HG03520 (cell line): ENCODE data around the gene IPO13.
A peak's percentile ranks its signal among the peaks of the same experiment; 100 is the strongest.

Experiments
- ATAC-seq: cut with Tn5 transposase; IDR thresholded peaks from one replicate; pipeline ENCODE4 v1.9.1; 2021; ENCODE audit warnings: mild to moderate bottlenecking, moderate library complexity; ENCODE audit not compliant: unreplicated experiment

Gene IPO13

GRCh38 chr1:43986712-43987111 is 40.0 kb downstream of the IPO13 start:
- ATAC-seq, result no peak

- ATAC-seq, result no peak
Measured at GRCh38 chr1:43987159-43987902, 40.6 kb downstream of the IPO13 start.

DNA sequence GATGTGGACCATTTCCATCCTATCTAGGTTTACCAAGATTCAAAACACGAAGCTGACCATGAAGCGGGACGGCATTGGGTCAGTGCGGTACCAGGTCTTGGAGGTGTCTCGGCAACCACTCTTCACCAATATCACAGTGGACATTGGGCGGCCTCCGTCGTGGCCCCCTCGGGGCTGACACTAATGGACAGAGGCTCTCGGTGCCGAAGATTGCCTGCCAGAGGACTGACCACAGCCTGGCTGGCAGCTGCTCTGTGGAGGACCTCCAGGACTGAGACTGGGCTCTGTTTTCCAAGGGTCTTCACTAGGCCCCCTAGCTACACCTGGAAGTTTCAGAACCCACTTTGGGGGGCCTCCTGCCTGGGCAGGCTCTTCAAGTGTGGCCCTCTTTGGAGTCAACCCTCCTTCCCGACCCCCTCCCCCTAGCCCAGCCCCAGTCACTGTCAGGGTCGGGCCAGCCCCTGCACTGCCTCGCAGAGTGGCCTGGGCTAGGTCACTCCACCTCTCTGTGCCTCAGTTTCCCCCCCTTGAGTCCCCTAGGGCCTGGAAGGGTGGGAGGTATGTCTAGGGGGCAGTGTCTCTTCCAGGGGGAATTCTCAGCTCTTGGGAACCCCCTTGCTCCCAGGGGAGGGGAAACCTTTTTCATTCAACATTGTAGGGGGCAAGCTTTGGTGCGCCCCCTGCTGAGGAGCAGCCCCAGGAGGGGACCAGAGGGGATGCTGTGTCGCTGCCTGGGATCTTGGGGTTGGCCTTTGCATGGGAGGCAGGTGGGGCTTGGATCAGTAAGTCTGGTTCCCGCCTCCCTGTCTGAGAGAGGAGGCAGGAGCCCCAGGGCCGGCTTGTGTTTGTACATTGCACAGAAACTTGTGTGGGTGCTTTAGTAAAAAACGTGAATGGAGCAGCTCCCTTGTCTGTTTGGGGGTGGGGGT is 43.8 kb downstream of the IPO13 start:
- ATAC-seq, result no peak

DNA sequence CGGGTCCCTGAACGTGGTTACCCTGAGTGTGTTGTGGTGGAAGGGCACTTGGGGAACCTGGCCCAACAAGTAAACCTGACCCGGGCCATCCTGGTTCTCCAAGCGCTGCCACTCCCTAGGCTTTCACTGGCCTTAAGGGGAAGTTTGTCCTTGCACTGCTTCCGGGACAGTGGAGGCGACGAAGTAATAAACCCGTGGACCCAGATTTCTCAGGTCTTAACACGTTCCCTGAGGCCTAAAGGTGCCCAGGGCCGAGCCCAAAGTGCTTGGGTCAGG is 44.4 kb downstream of the IPO13 start:
- no peak for ATAC-seq

GRCh38 chr1:43991476-43992231 is 44.9 kb downstream of the IPO13 start, which contains the start of gene CCDC24:
Gene CCDC24, plus strand, starts transcription at chr1:43991599. Its CDS starts 280 bp downstream, at chr1:43991879.
- peak; percentile 76 for ATAC-seq

DNA sequence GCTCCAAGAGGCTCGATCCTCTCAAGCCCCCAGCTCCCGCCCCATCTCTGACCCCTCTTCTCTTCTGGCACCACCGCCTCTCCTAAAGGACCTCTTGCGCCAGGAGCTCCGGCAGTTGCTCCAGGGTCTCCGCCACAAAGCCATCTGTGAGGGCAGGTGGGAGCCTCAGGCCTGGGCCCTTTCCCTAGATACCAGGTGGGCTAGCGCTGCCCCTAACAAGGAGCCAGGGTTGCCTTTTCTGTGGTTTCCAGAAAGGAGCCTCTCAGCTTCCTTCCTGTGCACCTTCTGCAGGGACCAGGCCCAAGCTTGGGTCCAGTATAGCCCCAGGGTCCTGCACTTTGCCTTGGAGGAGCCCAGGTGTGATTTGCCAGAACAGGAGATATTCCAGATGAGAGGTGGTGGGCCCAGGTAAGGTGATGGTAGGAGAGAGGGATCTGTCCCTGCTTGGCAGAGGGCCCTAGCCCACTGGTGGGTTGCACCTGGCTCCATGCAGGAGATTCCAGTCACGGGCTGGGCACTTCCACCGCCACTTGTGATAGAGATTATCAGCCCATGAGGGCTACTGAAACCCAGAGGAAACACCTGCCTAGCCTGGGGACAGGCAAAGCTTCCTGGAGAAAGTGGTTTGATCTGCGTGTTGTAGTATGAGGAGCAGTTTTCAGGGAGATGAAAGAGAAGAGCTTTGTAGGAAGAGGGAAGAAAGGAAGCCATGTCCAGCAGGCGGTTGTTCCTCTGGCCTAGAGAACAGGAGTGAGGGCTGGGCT is 45.7 kb downstream of the IPO13 start:
- no peak for ATAC-seq

DNA sequence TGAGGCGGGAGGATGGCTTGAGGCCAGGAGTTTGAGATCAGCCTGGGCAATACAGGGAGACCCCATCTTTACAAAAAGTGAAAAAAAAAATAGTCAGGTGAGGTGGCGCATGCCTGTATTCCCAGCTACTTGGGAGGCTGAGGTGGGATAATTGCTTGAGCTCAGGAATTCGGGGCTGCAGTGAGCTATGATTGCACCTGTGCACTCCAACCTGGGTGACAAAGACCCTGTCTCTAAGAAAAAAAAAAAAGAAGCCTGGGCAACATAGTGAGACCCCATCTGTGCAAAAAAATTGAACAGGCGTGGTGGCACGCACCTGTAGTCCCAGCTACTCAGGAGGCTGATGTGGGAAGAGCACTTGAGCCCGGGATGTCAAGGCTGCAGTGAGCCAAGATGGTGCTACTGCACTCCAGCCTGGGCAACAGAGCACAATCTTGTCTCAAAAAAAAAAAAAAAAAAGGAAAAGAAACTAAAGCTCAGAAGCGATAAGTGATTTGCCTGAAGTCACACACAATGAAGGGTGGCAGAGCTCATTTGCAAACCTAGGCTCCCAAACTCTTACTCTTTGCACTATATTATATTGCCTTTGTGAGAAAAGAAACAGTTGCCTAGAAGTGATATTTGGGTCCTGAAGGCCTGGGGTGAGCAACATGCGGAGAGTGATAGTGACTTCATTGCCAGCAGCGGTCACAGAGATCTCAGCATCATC is 46.6 kb downstream of the IPO13 start:
- ATAC-seq, result no peak

DNA sequence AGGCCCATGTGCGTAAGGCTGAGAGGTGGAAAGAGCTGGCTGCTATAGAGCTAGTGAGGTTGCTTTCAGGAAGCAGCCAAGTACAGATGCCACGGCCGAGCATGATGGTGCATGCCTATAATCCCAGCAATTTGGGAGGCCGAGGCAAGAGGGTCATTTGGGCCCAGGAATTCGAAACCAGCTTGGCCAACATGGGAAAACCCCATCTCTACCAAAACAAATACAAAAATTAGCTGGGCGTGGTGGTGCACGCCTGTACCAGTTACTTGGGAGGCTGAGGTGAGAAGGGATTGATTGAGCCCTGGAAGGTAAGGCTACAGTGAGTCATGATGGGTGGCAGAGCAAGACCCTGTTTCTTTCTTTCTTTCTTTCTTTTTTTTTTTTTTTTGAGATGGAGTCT is 47.3 kb downstream of the IPO13 start:
- no peak for ATAC-seq

DNA sequence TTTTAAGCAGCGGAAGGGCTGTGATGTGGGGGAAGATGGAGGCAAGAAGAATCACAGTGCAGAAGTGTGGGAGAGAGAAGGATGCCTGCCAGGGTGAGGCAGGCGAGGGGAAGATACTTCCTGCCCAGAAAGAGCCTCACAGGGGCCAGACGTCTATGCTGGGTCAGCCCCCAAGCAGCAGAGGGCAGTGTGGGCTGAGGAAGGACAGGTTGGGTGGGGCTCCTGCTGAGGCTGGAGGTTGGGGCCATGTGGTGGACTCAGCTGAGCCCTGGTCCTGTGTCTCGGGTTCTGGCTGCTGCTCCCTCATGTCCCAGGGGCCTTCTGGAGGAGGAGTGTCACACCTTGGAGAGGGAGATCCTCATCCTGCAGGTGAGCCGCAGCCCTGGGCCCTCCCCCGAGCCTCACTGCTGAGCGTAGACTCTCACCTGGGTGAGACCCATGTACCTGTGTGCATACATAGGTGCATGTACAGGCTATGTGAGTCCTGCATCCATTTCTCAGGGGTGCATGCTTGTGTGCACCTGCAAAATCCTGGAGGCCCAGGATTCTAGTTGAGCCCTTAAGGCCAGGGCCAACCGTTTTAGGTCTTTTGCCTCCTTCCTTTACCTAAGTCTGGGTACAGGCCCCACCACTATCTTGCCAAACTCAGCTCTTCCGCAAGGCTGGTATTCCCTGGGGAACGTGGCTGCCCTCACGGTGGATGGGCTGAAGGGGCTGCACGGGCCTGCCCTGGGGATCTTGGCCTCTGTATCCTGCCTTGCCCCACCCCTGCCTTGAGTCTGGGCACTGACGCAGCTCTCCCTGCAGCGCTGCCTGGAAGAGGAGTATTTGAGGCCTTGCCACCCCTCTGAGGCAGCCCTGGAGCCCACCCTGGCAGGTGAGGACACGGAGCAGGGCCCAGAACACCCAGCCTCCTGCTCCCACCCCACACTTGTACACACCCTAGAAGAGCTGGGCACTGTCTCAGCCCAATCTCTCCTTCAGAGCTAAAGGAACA is 48.3 kb downstream of the IPO13 start:
- ATAC-seq, result no peak

DNA sequence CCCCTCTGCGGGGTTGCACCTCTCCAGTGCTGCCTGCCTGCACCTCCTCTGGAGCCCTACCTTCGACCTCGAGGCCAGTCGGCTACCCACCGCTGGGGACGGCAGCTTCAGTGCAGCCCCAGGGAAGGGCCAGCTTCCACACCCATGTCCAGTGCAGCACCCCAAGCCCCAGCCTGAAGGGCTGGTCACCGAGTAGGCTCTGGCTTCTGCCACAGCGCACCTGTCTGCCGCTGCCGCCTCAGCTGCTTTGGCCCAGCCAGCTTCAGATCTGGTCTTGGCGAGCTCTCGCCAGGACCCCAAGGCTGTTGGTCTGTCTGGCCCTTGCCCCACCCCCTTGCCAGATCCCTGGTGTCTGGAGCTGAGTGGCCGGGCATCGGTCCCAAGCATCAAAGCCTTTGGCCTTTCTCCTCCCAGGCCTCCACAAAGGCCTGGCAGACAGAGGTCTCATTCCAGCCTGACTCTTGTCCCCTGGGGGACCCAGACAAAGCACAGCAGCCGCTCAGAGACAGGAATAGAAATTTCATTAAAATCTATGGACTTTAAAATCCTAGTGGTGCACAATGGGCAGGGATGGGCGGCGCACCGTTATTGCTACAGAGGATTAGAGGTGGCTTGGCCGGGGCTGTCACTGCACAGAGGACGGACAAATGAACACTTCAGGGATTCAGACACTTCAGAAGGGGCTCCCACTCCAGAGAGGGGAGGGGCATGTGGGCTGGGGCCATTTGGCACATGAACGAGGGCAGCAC is 49.4 kb downstream of the IPO13 start:
- ATAC-seq, result no peak

DNA sequence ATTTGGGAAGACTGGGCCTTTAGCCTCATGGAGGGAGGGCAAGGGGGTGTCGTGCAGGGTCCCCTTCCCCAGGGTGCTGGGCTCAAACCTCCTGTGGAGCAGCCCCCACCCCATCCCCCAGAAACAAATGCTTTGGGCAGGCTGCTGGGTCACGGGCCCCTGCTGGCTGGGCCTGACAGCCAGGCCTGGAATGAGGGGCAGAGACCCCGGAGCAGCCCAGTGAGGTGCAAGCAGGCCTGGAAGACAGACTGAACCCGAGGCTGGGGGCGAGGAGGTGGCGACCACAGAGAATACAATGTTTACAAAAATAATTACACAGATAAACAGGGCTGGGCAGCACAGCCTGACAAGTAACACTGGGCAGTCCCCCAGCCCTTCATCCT is 50.0 kb downstream of the IPO13 start:
- no peak for ATAC-seq

- ATAC-seq, result no peak
Measured at GRCh38 chr1:43997295-43997999, 50.7 kb downstream of the IPO13 start.

GRCh38 chr1:43998000-43998378 is 51.2 kb downstream of the IPO13 start:
- ATAC-seq, result no peak

- no peak for ATAC-seq
Measured at GRCh38 chr1:43999455-43999854, 52.7 kb downstream of the IPO13 start.

- ATAC-seq, result no peak
Measured at GRCh38 chr1:44000122-44000665, 53.4 kb downstream of the IPO13 start.

DNA sequence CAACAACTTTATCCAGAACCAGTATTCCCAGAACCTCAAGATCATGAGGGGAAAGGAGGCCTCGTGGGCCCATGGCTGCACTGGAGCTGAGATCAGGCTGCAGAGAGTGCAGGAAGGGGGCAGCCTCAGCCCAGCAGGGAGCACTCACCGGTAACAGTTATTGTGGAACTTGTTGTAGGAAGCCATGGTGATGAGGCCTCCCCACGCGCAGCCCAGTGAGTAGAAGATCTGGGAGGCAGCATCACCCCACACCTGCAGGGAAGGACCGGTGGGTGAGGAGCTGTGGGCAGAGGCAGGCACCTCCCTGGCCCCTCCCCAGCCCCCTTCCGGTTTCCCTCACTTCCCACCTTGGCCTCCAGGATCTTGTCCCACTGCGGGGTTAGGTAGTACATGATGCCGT is 55.4 kb downstream of the IPO13 start:
- no peak for ATAC-seq

DNA sequence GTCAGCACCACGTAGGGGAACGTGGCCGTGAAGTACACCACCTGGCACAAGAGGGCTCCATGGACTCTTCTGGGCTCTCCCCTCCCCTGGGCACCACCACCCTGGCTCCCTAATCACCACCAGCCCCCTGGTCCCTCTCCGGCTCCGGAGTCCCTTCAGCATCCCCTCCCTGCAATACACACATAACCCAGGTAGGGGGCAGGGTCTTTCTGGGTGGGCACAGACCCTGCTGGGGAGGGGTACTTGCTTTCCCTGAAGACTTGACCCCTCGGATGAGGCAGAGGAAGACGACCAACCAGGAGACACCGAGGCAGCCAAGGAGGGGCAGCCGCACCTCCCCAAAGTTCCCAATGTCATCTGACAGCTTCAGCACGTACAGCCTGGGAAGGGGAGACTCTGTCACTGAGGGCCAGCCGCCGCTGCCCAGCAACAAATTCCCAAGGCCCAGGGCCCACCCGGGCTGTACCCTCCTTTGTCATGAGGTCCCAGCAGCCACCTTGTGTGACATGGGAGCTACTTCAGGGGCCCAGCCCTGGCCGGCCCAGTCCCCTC is 55.9 kb downstream of the IPO13 start:
- no peak for ATAC-seq
